Gastroesophageal sphincter (tissue), 4 donors: Measurements from ENCODE around the gene GP9. TPM values are rescaled to one million over a fixed set of nuclear protein-coding genes. Genes with fewer than 3 reads are reported as not detected.
A peak's percentile ranks its signal among the peaks of the same experiment; 100 is the strongest.

Experiments used
- ATAC-seq: fragments of 150-250 bp; one replicate; pipeline ENCODE4 v1.9.1; 2016; ENCODE audit warnings: mild to moderate bottlenecking, moderate library complexity
- H3K27ac ChIP-seq, 4 donors: fragments of 200-600 bp; sonication (generic) in 3 of 4; 1 replicate in 3 of 4; 2 replicates in 1 of 4; pipeline ENCODE4 v1.5.1; 2016 to 2019
- H3K27me3 ChIP-seq: fragments of 200-600 bp; sonication (generic); one replicate; pipeline ENCODE4 v1.5.1; 2019
- H3K36me3 ChIP-seq, 2 donors: fragments of 200-600 bp; sonication (generic); one replicate each; pipeline ENCODE4 v1.5.1; 2019; ENCODE audit warnings: control low read depth in 1 of 2
- H3K4me1 ChIP-seq, 3 donors: fragments of 200-600 bp; sonication (generic); 1 replicate in 2 of 3; 2 replicates in 1 of 3; pipeline ENCODE4 v1.5.1; 2016 to 2019; ENCODE audit warnings: control low read depth in 2 of 3
- H3K4me3 ChIP-seq, 2 donors: fragments of 200-600 bp; sonication (generic); one replicate each; pipeline ENCODE4 v1.5.1; 2019; ENCODE audit warnings: mild to moderate bottlenecking in 1 of 2, moderate library complexity in 1 of 2
- H3K9me3 ChIP-seq, 3 donors: fragments of 200-600 bp; sonication (generic); one replicate each; pipeline ENCODE4 v1.5.1; 2017 to 2019; ENCODE audit warnings: control low read depth in 2 of 3
- CTCF ChIP-seq, 4 experiments: fragments of 200-600 bp in 2 of 4; fragments of 450-650 bp in 2 of 4; sonication (generic) in 1 of 4; IDR thresholded peaks; one replicate each; pipeline ENCODE4 v1.5.1; 2017 to 2019; ENCODE audit warnings: antibody characterized with exemption in 4 of 4, mild to moderate bottlenecking in 2 of 4, moderate library complexity in 2 of 4
- EP300 ChIP-seq: sonication (generic); formaldehyde crosslinking; IDR thresholded peaks from one replicate; pipeline ENCODE4 v1.6.1; 2017; ENCODE audit warnings: antibody characterized with exemption, mild to moderate bottlenecking
- POLR2A ChIP-seq, 2 donors: fragments of 450-650 bp; IDR thresholded peaks; one replicate each; pipeline ENCODE4 v1.6.1; 2017; ENCODE audit warnings: antibody characterized with exemption in 2 of 2, mild to moderate bottlenecking in 2 of 2, moderate library complexity in 1 of 2
- POLR2AphosphoS5 ChIP-seq: sonication (generic); formaldehyde crosslinking; IDR thresholded peaks from one replicate; pipeline ENCODE4 v1.6.1; 2017; ENCODE audit warnings: antibody characterized with exemption
- WGBS, 2 donors: methylation state at CpG; one replicate each; pipeline ENCODE4 v1.1.5; 2018; ENCODE audit warnings: low coverage in 1 of 2; 5-methylcytosine and 5-hydroxymethylcytosine counted together
- total RNA-seq, 4 donors: library from RNA; depleted of rRNA; stranded (reverse); fragments of >200 nt; gene quantifications; one replicate each; pipeline ENCODE4 v1.1.0, GENCODE V29; 2016

GP9 gene
- total RNA-seq, 4 donors from 2014 or later = not detected

GRCh38 chr3:129058441-129059200, 2.0 kb upstream of the GP9 start:
- WGBS, 2 donors = 40% methylated on average over 1 of the region's 4 CpGs
- TF ChIP-seq EP300 = no peak
- peak; percentile 33 for TF ChIP-seq POLR2AphosphoS5
- H3K27me3 ChIP-seq = no peaks in the 10 kb centered on the region
- no peaks in the 10 kb centered on the region for H3K9me3 ChIP-seq
- peak overlapping the region in 2 of 4 donors; percentile 22 to 56 for H3K27ac ChIP-seq
- H3K36me3 ChIP-seq = no peaks in the 10 kb centered on the region
- H3K4me1 ChIP-seq = peaks cover 0 to 24% (median 2%) of the 10 kb centered on the region in 3 donors
- H3K4me3 ChIP-seq = no peak overlapping the region
- ATAC-seq = no peak

- Histone ChIP-seq H3K27me3 (no peaks in the 10 kb centered on the region), H3K36me3 (no peaks in the 10 kb centered on the region), H3K9me3 (no peaks in the 10 kb centered on the region), H3K4me3 (no peak overlapping the region), H3K27ac (peak overlapping the region in 1 of 4 donors; percentile 22), H3K4me1 (peaks cover 0 to 16% (median 0%) of the 10 kb centered on the region in 3 donors)
- no peak for ATAC-seq
- WGBS, 2 donors = 65 to 77% methylated on average over 6 to 10 of the region's 11 CpGs
- no peak for TF ChIP-seq CTCF (IDR thresholded peaks at IDR 0.05)
Measured at GRCh38 chr3:129059311-129059958, 1.1 kb upstream of the GP9 start.

GRCh38 chr3:129061023-129061887, 676 bp downstream of the GP9 start:
- ATAC-seq = no peak
- TF ChIP-seq POLR2AphosphoS5 (no peak), EP300 (no peak), CTCF (IDR thresholded peaks at IDR 0.05) (no peak), POLR2A (IDR thresholded peaks at IDR 0.05) (no peak)
- no CpG with 5 or more reads among the region's 19 CpGs for WGBS, 2 donors
- H3K4me3 ChIP-seq = no peak overlapping the region
- H3K4me1 ChIP-seq = peaks cover 0 to 12% (median 0%) of the 10 kb centered on the region in 3 donors
- no peak overlapping the region for H3K27ac ChIP-seq
- H3K36me3 ChIP-seq = no peaks in the 10 kb centered on the region
- H3K9me3 ChIP-seq = no peaks in the 10 kb centered on the region
- H3K27me3 ChIP-seq = no peaks in the 10 kb centered on the region

GRCh38 chr3:129061888-129062834, 1.6 kb downstream of the GP9 start:
- Histone ChIP-seq H3K4me1 (peaks cover 0 to 12% (median 0%) of the 10 kb centered on the region in 3 donors), H3K36me3 (no peaks in the 10 kb centered on the region), H3K9me3 (no peaks in the 10 kb centered on the region), H3K27ac (no peak overlapping the region), H3K27me3 (no peaks in the 10 kb centered on the region), H3K4me3 (no peak overlapping the region)
- WGBS, 2 donors = 62 to 72% methylated on average over 2 to 4 of the region's 32 CpGs
- TF ChIP-seq EP300 = no peak
- TF ChIP-seq POLR2A (IDR thresholded peaks at IDR 0.05) = no peak
- TF ChIP-seq POLR2AphosphoS5 = no peak
- TF ChIP-seq CTCF (IDR thresholded peaks at IDR 0.05) = no peak
- no peak for ATAC-seq
